Activated CD4-positive, alpha-beta T cell treated with anti-CD3 and anti-CD28 coated beads for 36 hours (primary cell): ENCODE measurements around the gene RLN3. TPM values are rescaled to one million over a fixed set of nuclear protein-coding genes. Genes with fewer than 3 reads are reported as not detected.
A peak's percentile ranks its signal among the peaks of the same experiment; 100 is the strongest.

ENCODE experiments used
- ATAC-seq: fragments of 200-7000 bp; cut with Tn5 transposase; one replicate; pipeline ENCODE4 v1.10.0; 2021; ENCODE audit warnings: mild to moderate bottlenecking, moderate library complexity
- CTCF ChIA-PET: fragments of 350-600 bp; sonication (Branson Sonifier 250); formaldehyde crosslinking; loops from one replicate; lab custom pipeline; 2021; ENCODE audit warnings: antibody characterized with exemption; lab: Charles Lee
- POLR2A ChIA-PET: fragments of 350-600 bp; sonication (Branson Sonifier 250); formaldehyde crosslinking; loops from one replicate; lab custom pipeline; 2021; ENCODE audit warnings: antibody characterized with exemption, inconsistent platforms; lab: Charles Lee
- DNase-seq: peaks from one replicate; pipeline ENCODE4 v3.0.0-alpha.2; 2020
- H3K27ac Mint-ChIP-seq: one replicate; pipeline ENCODE4 v1.8.0; 2021; ENCODE audit warnings: mixed read lengths
- H3K27me3 Mint-ChIP-seq: one replicate; pipeline ENCODE4 v1.8.0; 2021; ENCODE audit warnings: mixed read lengths
- H3K36me3 Mint-ChIP-seq: one replicate; pipeline ENCODE4 v1.8.0; 2021; ENCODE audit warnings: low read depth, mixed read lengths
- H3K4me1 Mint-ChIP-seq: one replicate; pipeline ENCODE4 v1.8.0; 2021; ENCODE audit warnings: mixed read lengths
- H3K4me3 Mint-ChIP-seq: one replicate; pipeline ENCODE4 v1.8.0; 2021; ENCODE audit warnings: mild to moderate bottlenecking, moderate library complexity, mixed read lengths
- H3K9me3 Mint-ChIP-seq: one replicate; pipeline ENCODE4 v1.8.0; 2021; ENCODE audit warnings: low read depth, mixed read lengths
- intact Hi-C, 2 experiments: fragments of 100-400 bp; cut with DNase I in 1 of 2; cut with micrococcal nuclease in 1 of 2; formaldehyde crosslinking; loops; one replicate each; pipeline versions ENCODE4 v1.14.2 to v1.15.1; 2022 to 2024; cut with DNase I, micrococcal nuclease
- total RNA-seq, 2 experiments: library from RNA; stranded (reverse); gene quantifications; one replicate each; pipeline ENCODE4 v1.2.3, GENCODE V29; 2021

RLN3 gene
- total RNA-seq, 2 experiments from 2014 or later: not detected

DNA sequence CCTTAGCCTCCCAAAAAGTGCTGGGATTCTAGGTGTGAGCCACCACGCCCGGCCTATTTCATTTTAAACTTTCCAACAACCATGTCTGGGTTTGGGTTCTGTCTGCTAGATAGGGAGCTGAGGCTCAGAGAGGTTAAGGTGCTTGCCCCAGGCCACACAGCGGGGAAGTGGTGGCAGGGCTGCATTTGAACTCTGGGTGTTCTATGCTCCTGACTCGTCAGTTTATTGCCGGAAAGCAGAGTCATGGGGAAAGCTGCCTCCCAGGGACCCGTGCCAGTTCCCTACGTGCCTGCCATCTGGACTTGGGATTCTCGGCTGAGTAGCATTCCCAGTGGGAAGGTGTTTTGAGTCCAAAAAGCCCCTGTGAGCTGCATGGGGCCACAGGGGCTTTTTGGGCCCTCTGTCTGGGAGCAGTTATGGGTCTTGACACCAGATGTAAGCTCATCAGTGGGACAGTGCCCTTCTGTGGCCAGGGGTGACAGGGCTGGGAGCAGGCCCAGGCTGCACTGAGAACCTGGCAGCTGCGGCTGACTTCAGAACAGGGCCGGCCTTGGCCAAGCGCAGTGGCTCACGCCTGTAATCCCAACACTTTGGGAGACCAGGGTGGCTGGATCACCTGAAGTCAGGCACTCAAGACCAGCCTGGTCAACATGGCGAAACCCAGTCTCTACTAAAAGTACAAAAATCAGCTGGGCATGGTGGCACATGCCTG lies 32.8 kb upstream of the RLN3 start:
- ATAC-seq (no peak), DNase-seq (no peak)
- Mint-ChIP-seq H3K27ac (no peak overlapping the region), H3K9me3 (peaks cover 4% of the 10 kb centered on the region), H3K4me1 (peaks cover 4% of the 10 kb centered on the region), H3K4me3 (no peak overlapping the region), H3K36me3 (peaks cover 33% of the 10 kb centered on the region), H3K27me3 (no peaks in the 10 kb centered on the region)
- intact Hi-C loops: no loop called here
- ChIA-PET POLR2A (no interaction called here), CTCF (interaction anchor here (0.6 kb wide), 1 partner anchor 16 kb away, joined by 3 read pairs; no protein-coding TSS in a partner anchor)

DNA sequence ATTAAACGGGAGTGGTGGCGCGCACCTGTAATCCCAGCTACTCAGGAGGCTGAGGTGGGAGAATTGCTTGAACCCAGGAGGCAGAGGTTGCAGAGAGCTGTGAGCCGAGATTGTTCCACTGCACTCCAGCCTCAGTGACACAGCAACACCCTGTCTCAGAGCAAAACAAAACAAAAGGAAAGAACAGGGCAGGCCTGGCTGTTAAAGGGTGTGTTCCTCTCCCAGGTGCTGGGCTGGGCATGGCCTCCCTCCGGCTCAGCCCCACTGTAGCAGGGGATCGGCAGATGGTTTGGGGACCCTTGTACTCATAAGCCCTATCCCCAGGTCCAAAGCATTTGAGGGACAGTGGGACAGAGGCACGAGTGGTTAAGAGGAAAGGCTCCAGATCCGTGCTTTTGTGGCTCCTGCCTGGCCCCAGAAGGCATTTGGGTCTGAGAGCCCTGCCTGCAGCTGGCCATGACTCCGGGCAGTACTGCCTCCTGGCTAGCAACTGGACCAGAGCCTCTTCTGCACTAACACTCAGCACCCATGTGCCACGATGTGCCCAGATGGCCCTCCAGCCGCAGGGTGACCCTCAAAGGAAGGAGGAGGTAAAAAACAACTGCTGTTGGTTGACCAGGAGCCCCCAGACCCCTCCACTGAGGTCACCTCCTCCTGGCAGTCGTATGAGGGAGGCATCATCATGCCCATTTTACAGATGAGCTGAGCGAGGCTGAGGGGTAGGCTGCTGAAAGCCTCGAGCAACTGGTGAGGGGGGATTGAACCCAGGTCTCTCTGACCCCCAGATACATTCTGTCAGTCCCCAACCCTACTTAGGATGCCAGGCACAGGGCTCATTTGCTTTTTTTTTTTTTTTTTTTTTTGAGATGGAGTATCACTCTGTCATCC lies 31.8 kb upstream of the RLN3 start:
- no peak overlapping the region for H3K27ac Mint-ChIP-seq
- H3K9me3 Mint-ChIP-seq: peaks cover 4% of the 10 kb centered on the region
- peaks cover 12% of the 10 kb centered on the region for H3K4me1 Mint-ChIP-seq
- H3K4me3 Mint-ChIP-seq: no peak overlapping the region
- intact Hi-C loops: no loop called here
- POLR2A ChIA-PET: no interaction called here
- H3K27me3 Mint-ChIP-seq: no peaks in the 10 kb centered on the region
- DNase-seq (no peak), ATAC-seq (no peak)
- H3K36me3 Mint-ChIP-seq: peaks cover 36% of the 10 kb centered on the region
- CTCF ChIA-PET: interaction anchor here (0.6 kb wide), 1 partner anchor 15 kb away, joined by 3 read pairs; no protein-coding TSS in a partner anchor

DNA sequence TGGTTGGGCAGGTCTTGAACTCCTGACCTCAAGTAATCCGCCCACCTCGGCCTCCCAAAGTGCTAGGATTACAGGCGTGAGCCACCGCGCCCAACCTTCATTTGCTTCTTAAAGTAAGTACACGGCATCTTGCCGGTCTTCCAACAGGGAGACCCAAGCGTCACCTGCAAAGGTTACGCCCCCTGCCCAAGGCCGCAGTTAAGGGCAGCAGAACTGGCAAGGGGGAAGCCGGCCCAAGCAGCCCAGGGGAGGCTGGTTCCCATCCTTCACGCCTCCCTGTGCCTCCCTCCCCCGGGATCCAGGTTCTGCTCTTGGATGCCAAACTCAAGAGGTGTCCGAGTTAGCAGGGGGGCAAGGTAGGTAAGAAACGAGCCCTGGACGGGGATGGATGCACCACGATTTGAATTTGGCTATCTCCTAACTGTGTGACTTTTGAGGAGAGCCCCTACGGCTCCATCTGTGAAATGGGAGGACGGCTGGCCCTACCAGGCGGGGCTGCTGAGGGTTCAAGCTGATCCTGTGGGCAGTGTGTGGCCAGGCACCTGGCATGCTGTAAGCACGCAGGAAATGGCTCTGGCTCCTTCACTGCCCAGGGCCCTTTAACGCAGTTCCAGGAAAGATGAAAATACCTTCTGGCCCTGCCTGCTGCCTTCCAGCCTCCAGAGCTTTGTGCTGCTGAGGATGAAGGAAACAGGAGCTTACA lies 30.9 kb upstream of the RLN3 start:
- no peaks in the 10 kb centered on the region for H3K27me3 Mint-ChIP-seq
- intact Hi-C loops: no loop called here
- no peak for ATAC-seq
- H3K36me3 Mint-ChIP-seq: peaks cover 34% of the 10 kb centered on the region
- POLR2A ChIA-PET: no interaction called here
- H3K4me1 Mint-ChIP-seq: peaks cover 21% of the 10 kb centered on the region
- H3K4me3 Mint-ChIP-seq: no peak overlapping the region
- no peak for DNase-seq
- CTCF ChIA-PET: interaction anchor here (0.7 to 0.8 kb wide), 2 partner anchors 63 to 97 kb away, joined by 3 read pairs; no protein-coding TSS in a partner anchor
- peaks cover 4% of the 10 kb centered on the region for H3K9me3 Mint-ChIP-seq
- no peak overlapping the region for H3K27ac Mint-ChIP-seq

DNA sequence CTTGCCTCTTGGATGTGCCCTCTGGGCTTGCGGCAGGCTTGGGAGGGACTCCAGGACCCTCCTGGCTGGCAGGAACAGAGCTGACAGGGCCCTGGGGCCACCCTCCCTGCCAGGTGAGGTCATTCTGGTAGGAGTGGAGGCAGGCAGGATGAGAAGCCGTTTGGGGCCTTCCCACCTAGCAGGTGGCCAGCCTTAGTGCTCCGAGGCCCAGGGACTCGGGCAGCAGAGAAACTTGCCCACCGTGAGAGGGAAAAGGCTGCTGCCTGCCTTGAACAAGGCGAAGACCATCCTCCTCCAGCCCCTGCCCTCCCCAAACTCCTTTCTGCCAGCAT lies 30.4 kb upstream of the RLN3 start:
- H3K4me3 Mint-ChIP-seq: no peak overlapping the region
- POLR2A ChIA-PET: no interaction called here
- peaks cover 4% of the 10 kb centered on the region for H3K9me3 Mint-ChIP-seq
- ATAC-seq: no peak
- H3K27ac Mint-ChIP-seq: no peak overlapping the region
- CTCF ChIA-PET: interaction anchor here (0.7 to 0.8 kb wide), 2 partner anchors 62 to 97 kb away, joined by 3 read pairs; no protein-coding TSS in a partner anchor
- no peak for DNase-seq
- peaks cover 26% of the 10 kb centered on the region for H3K4me1 Mint-ChIP-seq
- intact Hi-C loops: no loop called here
- H3K36me3 Mint-ChIP-seq: peaks cover 30% of the 10 kb centered on the region
- no peaks in the 10 kb centered on the region for H3K27me3 Mint-ChIP-seq

DNA sequence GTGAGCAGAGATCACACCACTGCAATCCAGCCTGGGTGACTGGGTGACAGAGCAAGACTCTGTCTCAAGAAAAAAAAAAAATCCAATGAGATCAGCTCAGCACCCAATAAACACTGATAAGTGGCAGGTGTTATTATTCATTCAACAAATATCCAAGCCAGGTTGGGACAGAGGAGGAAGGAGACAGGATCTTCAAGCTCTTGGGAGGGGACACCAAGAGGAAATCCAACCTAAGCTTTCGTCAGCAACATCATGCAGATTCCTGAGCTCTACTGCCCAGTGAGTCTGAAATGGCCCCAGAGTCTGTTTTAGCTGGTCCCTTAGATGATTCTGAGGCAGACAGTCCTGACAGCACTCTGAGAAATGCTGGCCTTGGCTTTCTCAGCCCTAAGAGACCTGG lies 29.5 kb upstream of the RLN3 start:
- no peaks in the 10 kb centered on the region for H3K27me3 Mint-ChIP-seq
- no peak overlapping the region for H3K4me3 Mint-ChIP-seq
- CTCF ChIA-PET: interaction anchor here (0.6 kb wide), 2 partner anchors 55 to 137 kb away, joined by 3 read pairs; no protein-coding TSS in a partner anchor
- peaks cover 28% of the 10 kb centered on the region for H3K36me3 Mint-ChIP-seq
- H3K27ac Mint-ChIP-seq: no peak overlapping the region
- intact Hi-C loops: no loop called here
- DNase-seq (no peak), ATAC-seq (no peak)
- peaks cover 4% of the 10 kb centered on the region for H3K9me3 Mint-ChIP-seq
- peaks cover 34% of the 10 kb centered on the region for H3K4me1 Mint-ChIP-seq
- POLR2A ChIA-PET: no interaction called here

DNA sequence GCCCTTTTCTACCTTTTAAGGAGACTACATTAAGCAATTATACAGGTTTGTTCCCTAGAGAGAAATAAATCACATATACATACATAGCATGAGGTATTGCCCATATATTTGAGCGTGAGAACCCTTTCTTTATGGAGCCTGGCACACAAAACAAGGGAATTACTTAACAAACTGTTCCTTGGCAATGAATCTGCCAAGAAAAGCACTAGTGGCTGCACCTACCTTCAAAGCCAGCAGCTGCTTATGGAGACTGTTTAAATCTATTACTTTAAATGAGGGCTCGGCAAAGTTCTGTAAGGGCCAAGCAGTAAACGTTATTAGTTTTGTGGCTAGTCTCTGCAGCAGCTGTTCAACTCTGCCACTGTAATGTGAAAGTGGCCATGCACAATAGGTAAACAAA lies 28.9 kb upstream of the RLN3 start:
- Mint-ChIP-seq H3K27ac (no peak overlapping the region), H3K9me3 (peaks cover 4% of the 10 kb centered on the region), H3K36me3 (peaks cover 28% of the 10 kb centered on the region), H3K4me3 (no peak overlapping the region), H3K4me1 (peaks cover 38% of the 10 kb centered on the region), H3K27me3 (no peaks in the 10 kb centered on the region)
- ATAC-seq (no peak), DNase-seq (no peak)
- ChIA-PET CTCF (no interaction called here), POLR2A (interaction anchor here (0.5 kb wide), 1 partner anchor 82 kb away, joined by 4 read pairs; no protein-coding TSS in a partner anchor)
- intact Hi-C loops: no loop called here

DNA sequence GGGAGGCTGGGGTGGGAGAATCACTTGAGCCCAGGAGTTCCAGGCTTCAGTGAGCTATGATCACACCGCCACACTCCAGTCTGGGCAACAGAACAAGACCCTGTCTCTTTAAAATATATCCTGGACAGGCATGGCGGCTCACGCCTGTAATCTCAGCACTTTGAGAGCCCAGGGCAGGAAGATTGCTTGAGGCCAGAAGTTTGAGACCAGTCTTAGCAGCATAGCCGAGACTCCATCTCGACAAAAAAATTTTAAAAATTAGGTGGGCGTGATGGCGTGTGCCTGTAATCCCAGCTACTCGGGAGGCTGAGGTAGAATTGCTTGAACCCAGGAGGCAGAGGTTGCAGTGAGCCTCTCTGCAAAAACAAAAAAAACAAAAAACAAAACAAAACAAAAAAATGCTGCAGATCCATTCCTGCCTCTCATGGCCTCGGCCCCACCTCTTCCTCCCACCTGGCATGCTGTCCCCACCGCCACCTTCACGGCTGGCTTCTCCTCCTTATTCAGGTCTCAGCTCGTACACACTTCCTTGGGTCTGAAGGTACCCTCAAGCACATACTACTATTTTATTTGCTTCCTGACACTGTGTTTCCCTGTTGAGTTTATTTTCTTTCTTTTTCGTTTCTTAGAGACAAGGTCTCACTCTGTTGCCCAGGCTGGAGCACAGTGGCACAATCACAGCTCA lies 27.1 kb upstream of the RLN3 start:
- Mint-ChIP-seq H3K9me3 (peaks cover 4% of the 10 kb centered on the region), H3K4me1 (peaks cover 51% of the 10 kb centered on the region), H3K27me3 (no peaks in the 10 kb centered on the region), H3K4me3 (no peak overlapping the region), H3K27ac (peak overlapping the region; percentile 96), H3K36me3 (peaks cover 26% of the 10 kb centered on the region)
- ATAC-seq (no peak), DNase-seq (no peak)
- intact Hi-C loops: loop anchor here in 1 of 2 experiments (10.0 kb wide), 1 partner anchor 1066 kb away; the partner anchor contains the start of genes CALR and FARSA
- ChIA-PET POLR2A (interaction anchor here (0.6 to 0.9 kb wide), 2 partner anchors 22 to 47 kb away, joined by 3 read pairs; no protein-coding TSS in a partner anchor), CTCF (interaction anchor here (0.9 kb wide), 1 partner anchor 48 kb away, joined by 3 read pairs; no protein-coding TSS in a partner anchor)

DNA sequence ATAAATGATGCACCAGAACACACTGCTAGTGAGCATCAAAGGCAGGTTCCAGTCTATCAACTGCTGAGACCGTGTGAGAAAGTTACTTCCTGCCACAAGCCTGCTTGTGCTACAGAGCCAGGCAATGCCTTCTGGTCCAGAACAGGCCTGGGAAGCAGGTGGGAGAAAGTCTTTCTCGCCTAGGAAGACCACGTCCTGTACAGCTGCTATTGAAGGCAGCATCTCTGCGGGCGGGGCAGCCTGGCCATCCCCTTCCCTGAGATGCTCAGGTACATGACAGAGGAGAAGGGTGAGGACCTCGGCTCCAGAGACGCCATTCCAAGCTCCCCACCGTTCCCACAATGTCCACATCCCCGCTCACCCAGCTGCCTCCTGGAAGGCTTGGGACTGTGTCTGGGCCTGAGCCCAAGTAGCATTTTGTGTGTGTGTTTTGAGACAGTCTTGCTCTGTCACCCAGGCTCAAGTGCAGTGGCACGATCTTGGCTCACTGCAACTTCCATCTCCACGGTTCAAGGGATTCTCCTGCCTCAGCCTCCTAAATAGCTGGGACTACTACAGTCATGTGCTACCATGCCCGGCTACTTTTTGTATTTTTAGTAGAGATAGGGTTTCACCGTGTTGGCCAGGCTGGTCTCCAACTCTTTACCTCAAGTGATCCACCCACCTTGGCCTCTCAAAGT lies 25.2 kb upstream of the RLN3 start:
- intact Hi-C loops: loop anchor here in 1 of 2 experiments (10.0 kb wide), 1 partner anchor 1068 kb away; the partner anchor contains the start of genes CALR and FARSA
- Mint-ChIP-seq H3K36me3 (peaks cover 26% of the 10 kb centered on the region), H3K27me3 (no peaks in the 10 kb centered on the region), H3K27ac (peak overlapping the region; percentile 96), H3K4me1 (peaks cover 53% of the 10 kb centered on the region), H3K4me3 (peak overlapping the region; percentile 60), H3K9me3 (peaks cover 4% of the 10 kb centered on the region)
- CTCF ChIA-PET: interaction anchor here (1.3 kb wide), 1 partner anchor 57 kb away, joined by 3 read pairs; no protein-coding TSS in a partner anchor
- ATAC-seq (no peak), DNase-seq (peak; percentile 51)
- POLR2A ChIA-PET: interaction anchor here (1.7 kb wide), 1 partner anchor 16 kb away, joined by 5 read pairs; no protein-coding TSS in a partner anchor

DNA sequence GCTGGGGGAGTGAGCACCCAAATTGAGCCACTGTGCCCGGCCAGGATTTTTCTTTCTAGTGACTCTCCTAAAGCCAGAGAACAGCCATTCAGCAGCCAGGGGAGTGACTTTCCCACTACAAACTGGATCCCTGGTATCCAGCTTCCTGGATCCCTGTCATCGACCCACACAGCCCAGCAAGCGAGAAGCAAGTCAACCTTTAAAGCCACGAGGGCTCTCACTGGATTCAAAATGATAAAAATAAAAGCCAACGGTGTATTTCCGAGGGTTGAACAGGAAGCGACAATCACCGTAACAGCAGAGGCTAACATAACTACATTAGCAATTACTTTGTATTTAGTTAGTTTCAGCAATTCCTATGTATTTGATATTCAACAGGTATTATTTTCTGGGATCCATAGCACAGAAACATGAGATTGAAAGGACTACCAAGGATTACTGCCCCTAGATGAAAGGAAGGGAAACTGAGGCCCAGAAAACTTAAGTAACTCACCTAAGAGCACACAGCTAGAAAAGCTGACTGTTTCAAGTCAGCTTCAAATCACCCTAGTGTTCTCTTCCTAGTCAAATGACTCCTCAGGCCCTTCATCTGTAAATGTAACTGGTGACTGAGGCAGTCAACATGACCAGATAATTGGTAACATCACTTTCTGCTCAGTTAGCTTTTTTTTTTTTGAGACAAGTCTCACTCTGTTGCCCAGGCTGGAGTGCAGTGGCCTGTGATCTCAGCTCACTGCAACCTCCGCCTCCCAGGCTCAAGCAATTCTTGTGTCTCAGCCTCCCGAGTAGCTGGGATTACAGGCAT lies 24.5 kb upstream of the RLN3 start:
- Mint-ChIP-seq H3K9me3 (peaks cover 4% of the 10 kb centered on the region), H3K4me1 (peaks cover 53% of the 10 kb centered on the region), H3K27me3 (no peaks in the 10 kb centered on the region), H3K4me3 (peak overlapping the region; percentile 60), H3K27ac (peak overlapping the region; percentile 96), H3K36me3 (peaks cover 24% of the 10 kb centered on the region)
- POLR2A ChIA-PET: interaction anchor here (0.7 to 1.7 kb wide), 2 partner anchors 16 to 21 kb away, joined by 5 to 10 read pairs; no protein-coding TSS in a partner anchor
- DNase-seq (peak; percentile 49), ATAC-seq (peak; percentile 6)
- CTCF ChIA-PET: interaction anchor here (0.6 to 1.3 kb wide), 3 partner anchors 18 to 56 kb away, joined by 3 to 4 read pairs (median 4); no protein-coding TSS in a partner anchor
- intact Hi-C loops: loop anchor here in 1 of 2 experiments (10.0 kb wide), 1 partner anchor 1069 kb away; the partner anchor contains the start of genes CALR and FARSA
